MM.1S (cell line): ENCODE results near the gene STK32C.

ENCODE experiments used
- CTCF ChIP-seq: fragments of 300-600 bp; sonication (generic); IDR thresholded peaks from 2 replicates; pipeline ENCODE4 v1.5.1; 2016; ENCODE audit warnings: antibody characterized with exemption, low read length, mixed read lengths
- EZH2phosphoT487 ChIP-seq: fragments of 300-600 bp; sonication (generic); IDR thresholded peaks from 2 replicates; pipeline ENCODE4 v1.6.1; 2018; ENCODE audit warnings: antibody characterized with exemption, low read length

DNA sequence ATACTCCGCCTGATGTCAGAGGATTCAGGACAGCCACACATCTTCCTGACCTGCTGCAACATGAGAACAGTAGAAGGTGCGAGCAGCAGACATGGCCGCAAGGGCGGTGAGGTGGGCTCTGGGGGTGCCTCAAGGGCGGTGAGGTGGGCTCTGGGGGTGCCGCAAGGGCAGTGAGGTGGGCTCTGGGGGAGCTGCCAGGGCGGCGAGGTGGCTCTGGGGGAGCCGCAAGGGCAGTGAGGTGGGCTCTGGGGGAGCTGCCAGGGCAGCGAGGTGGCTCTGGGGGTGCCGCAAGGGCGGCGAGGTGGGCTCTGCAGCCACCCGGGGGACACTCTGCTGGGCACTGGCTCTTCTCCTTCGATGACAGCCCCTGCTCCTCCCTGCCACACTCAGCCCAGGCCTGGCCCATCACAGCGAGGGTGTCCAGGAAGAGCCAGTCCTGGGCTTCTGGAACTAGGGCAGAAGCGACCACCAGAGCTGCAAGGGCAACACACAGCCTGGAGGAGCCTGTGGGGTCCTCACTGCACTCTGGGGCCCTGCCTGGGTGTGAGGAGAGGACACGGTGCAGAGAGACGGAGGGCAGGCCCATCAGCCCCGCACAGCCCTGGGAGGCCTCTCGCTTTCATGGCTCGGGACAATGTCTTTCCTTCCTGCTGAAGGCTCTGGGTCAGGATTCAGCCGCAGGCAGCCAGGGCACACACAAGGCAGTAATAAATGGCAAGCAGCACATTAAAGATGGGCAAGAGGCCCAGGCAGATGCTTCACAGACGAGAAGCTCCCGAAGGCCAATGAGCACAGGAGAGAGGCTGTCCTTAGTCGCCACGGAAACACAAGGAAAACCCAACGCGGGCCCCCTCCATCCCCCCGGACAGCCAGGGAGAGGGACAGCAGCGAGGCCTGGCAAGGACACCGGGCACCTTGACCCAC, 42.5 kb downstream of the STK32C start:
- TF ChIP-seq CTCF (no peak), EZH2phosphoT487 (no peak)
